Stimulated activated CD8-positive, alpha-beta memory T cell treated with anti-CD3 and anti-CD28 coated beads, Interleukin-7, amount 100 ng/mL, for 48 hours (primary cell): ENCODE measurements around the gene KAZN.

ENCODE experiments used
- DNase-seq, 2 donors: peaks; one replicate each; pipeline ENCODE4 v3.0.0-alpha.2; 2020; ENCODE audit warnings: low read depth in 1 of 2; ENCODE audit errors: extremely low read depth in 1 of 2

KAZN gene

GRCh38 chr1:14844356-14844755 lies 245.9 kb downstream of the KAZN start:
- DNase-seq: no peak

DNA sequence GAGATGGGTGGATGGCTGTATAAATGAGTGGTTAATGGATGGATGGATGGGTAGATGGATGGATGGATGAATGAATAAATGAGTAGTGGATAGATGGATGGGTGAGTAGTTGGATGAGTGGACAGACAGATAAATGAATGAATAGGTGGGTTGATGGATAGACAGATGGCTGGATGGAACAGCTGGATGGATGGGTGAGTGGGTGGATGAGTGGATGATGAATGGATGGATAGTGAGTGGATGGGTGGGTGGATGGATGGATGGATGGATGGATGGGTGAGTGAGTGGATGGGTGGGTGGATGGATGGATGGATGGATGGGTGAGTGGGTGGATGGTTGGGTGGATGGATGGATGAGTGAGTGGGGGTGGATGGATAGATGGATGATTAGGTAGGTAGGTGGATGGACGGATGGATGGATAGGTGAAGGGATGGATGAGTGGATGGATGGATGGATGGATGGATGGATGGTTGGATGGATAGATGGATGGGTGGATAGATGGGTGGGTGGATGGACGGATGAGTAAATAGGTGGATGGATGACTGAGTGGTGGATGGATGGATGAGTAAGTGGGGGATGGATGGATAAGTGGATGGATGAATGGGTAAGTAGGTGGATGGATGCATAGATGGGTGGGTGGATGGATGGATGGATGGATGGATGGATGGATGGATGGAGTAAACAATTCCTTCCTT lies 246.6 kb downstream of the KAZN start:
- no peak for DNase-seq

DNA sequence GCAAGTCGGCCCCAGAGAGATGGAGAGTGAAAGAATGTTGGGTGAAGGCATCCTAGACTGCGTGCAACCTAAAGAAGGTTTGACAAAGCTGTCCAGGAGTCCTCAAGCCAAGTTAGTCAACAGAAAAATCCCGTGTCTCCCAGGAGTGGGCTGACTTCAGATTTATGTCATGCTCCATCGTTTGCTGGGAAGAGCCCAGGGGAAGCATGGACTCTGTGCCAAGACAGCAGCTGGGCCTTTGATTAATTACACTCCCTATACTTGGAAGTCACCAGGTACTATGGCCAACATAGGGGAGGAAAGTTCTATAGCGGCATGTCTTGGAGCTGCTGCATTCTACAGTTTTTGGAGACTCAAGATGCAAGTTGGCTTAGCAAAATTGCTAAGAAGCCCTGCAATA lies 247.4 kb downstream of the KAZN start:
- DNase-seq: no peak

DNA sequence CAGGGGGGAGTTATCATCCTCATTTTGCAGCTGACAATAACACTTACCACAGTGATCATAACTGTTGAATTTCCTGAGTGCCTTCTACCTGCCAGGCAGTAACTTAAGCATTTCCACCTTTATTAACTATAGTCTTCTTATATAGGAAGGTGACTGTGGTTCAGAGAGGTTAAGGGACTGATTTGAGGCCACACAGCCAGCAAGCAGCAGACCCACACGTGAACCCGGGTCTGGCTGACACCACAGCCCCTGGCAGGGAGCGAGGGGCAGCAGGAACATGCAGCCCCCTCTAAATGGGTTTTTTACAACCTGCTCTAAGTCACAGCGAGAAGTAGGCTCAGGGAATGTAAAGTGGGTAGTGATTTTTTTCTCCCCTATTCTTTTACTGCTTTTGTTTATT lies 248.2 kb downstream of the KAZN start:
- DNase-seq: no peak

- no peak for DNase-seq
These were observed 249.7 kb downstream of the KAZN start for GRCh38 chr1:14848203-14848602.

- no peak for DNase-seq
These were observed 250.1 kb downstream of the KAZN start for GRCh38 chr1:14848625-14849024.

- no peak for DNase-seq
These were observed 250.6 kb downstream of the KAZN start for GRCh38 chr1:14849038-14849437.

GRCh38 chr1:14850563-14850962 lies 252.1 kb downstream of the KAZN start:
- DNase-seq: no peak

DNA sequence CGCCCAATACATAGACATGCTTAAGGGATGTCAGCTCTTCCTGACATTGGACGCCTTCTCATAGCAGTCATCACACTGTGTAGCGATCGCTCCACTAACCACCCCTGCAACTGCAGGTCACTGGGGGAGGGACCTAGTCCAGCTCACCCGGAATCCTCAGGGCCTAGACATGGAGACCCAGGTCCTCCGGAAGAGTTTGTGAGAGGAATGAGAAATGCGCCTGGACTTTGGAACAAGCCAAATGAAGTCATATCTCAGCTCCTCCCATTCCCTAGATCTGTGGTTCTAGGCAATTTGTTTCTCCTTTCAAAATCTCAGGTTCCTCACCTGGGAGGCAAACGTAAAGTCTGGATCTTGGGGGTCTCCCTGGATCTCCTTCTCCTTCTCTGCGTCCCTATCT lies 253.3 kb downstream of the KAZN start:
- DNase-seq: no peak

DNA sequence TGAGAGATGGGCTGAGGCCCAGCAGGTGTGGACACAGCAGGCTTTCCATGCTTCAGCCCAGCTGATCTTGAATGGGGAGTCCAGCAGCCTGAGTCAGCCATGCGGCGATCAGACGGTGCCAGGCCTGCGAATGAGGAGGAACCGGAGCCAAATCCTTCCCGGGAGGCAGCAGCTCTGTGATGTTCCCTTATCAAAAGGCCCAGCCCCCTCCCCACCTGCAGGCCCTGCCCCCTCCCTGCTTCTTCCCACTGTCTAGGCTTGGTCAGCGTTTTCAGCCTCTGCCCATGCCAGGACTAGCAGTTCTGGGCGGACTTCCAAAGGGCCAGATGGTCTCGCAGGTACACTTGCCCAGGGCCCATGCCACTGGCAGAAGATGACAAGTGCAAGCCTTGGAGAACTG lies 253.8 kb downstream of the KAZN start:
- no peak for DNase-seq

DNA sequence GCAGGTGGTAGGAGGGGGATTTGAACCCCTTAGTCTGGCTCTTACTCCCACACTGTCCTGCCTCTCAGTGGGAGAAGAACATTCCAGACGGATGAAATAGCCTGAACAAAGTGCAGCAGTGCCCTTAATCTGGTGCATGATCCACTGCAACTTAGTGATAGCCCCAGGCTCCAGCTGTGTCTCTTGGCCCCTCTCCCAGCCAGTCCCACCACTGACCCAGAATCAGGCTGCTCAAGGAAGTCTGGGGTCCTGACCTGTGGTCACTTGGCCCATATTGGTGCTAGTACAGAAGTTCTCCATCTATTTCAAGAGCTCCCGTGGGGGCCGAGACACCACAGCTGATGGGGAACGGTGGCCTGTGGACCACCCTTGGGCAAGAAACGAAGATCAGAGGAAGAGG lies 255.0 kb downstream of the KAZN start:
- DNase-seq: no peak

GRCh38 chr1:14855268-14855667 lies 256.8 kb downstream of the KAZN start:
- no peak for DNase-seq

DNA sequence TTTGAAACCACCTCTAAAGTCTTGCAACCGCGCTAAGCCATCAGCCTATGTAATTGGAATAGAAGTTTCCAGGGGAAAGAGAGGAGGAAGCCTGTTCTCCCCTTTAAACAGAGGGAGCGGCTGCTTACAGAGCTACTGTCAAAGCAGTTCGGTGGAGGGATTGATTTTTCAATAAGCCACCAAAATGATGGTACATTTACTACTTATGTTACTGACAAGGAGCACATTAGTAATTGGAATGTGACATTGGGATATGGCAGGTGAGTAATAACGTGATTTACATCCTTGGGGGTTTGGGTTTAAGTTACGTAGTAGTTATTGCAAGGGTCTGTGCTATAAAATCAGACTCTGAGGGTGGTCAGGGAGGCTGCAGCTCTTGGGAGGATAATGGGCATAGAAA lies 257.3 kb downstream of the KAZN start:
- no peak for DNase-seq

DNA sequence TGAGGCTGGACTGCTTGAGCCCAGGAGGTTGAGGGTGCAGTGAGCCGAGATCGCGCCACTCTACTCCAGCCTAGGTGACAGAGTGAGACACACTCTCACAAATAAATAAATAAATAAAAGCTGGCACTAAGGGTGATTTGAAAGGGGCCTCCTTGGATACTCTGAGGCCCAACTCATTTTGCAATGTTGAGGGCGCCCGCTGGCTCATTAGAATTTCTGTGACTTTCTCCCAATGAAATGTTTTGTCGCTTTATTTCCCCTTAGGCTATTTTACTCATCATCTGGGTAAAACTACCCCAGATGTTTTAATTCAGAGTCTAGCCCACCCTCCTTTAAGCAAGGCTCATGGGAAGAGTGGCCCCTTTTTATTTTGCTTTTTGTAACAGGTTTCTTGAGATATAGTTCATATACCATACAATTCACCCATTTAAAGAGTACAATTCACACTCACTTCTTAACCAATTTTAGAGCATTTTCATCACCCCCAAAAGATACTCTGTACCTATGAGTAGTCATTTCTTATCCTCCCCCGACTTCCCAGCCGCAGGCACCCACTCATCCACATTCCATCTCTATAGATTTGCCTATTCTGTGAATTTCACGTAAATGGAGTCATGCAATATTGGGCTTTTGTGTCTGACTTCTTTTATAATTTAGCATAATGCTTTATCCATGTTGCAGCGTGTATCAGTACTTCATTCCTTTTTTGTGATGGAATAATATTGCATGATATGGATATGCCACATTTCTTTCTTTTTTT lies 259.1 kb downstream of the KAZN start:
- DNase-seq: no peak

DNA sequence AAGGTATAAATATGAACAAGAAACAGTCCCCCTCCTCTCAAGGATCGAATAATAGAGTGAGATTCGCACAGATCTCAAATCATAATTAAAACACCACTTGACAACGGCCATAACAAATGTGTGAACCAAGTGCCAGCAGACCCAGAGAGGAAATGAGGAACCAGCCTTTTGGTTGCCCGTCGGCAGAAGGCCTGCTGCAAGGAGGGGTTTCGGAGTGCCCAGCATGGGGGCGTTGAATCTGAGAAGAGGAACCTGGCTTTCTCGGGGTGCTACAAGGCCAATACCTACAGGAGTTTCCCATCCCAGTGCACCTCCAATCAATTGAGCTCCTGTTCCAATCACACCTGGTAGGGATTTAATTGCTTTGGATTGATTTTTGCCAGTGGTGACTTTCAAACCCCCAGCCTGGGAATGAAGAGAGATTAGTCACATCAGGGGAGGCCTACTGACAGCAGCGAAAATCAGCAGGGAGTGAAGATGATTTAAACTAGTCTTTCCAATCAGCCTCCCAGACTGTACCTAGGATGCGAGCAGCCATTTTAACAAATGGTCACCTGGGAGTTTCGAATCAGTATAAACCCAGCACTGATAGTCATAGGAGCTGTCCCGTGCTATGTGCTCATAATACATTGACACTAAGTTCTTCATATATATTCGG lies 263.8 kb downstream of the KAZN start:
- no peak for DNase-seq

DNA sequence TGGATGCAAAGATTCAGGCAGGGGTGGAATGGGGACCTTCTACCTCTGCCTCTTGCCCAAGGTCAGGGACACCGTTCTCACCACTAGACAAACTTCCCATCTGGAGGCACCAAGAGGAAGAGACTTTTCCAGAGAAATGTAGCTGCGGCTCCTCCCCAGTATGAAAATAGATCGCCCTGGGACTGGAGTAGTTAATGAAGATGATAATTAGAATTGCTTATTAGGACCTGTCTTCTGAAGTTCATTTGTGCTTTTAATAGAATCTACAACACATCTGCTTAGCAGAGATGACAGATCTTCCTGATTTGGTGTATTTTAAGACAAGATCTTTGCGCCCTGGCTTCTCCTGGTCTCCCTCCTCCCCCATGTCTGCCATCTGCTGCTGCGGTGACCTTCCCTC lies 266.6 kb downstream of the KAZN start:
- DNase-seq: no peak

DNA sequence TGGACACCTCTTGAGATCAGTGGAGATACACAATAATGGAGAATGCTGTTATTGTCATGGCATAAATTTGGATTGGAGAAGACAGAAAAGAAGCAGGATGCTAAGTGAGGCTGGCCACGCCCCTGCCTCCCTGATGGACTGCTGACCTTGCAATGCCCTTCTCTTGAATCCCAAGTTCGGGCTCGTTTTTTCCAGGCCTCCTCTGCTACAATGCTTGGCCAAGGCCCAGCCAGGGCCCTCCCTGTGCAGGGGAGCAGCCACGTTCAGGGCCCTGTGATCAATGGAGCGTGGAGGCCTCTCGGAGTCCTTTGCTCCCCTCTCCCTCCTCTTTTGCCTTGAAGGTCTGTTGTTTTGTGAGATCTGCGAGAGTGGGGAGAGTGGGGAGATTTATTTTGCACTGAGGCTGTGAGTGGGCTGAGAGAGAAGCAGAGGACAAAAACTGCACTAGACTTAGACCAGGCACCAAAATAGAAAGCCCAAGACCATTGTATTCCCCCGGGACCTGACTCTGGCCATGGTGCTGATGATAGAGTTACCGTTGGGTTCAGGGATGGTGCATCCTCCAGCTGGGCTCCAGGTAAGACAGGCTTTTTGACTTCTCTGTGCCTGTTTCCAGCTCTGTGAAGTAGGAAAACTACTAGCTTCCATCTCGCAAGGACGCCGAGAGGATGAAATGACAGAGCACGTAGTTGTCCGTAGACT lies 268.6 kb downstream of the KAZN start:
- no peak for DNase-seq

- DNase-seq: no peak
These were observed 270.7 kb downstream of the KAZN start for GRCh38 chr1:14869187-14869586.

DNA sequence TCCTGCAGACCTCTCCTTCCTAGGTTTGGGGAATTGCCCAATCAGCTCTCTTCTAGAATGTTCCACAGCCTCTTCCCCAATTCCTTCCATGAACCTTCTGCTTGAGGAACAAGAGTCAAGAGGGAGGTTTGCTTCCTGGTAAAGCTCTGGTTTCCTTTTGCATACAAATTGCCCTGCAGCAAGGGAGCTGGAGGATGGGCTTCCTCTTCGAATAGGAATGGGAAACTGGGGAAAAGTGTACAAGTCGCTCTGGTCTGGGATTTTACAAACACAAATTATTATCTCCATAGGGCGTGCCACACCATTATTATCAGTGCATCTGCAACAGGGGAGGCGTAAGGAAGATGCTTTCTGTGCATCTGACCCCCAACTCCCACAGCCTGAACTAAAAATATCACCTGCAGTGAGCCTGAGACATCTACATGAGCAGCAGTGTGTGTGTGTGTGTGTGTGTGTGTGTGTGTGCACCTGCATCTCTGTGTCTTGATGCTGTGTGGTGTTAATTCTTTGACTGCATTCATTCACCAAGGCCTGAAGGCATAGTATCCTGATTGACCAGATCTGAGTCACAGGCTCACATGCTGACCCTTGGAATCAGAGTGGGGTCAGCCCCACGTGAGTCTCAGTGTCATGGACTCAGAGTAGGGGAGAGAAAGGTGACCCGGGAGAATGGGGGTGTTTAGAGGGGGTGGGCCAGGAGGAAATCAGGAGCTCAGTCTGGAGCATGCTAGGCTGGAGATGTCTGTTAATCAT lies 272.9 kb downstream of the KAZN start:
- DNase-seq: no peak

- no peak for DNase-seq
These were observed 274.3 kb downstream of the KAZN start for GRCh38 chr1:14872762-14873161.

DNA sequence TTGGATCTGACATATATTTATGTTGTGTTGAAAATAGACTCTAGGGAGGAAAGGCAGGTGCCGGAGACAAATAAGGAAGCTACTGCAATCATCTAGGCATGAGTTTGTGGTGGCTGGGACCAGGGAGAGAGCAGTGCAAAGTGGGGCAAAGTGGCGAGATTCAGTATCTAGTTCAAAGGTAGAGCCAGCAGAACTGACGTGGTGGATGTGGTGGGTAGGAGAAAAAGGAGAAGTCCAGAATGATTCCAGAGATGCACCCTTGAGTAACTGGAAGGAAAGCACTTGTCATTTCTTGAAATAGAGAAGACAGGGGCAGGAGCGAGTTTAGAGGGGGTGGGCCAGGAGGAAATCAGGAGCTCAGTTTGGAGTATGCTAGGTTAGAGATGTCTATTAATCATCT lies 275.2 kb downstream of the KAZN start:
- no peak for DNase-seq
